Transverse colon (tissue), 4 donors: ENCODE data around the gene FBXL13. TPM values are rescaled to one million over a fixed set of nuclear protein-coding genes. Genes with fewer than 3 reads are reported as not detected.

ENCODE experiments used
- DNase-seq: peaks from one replicate; pipeline ENCODE4 v3.0.0-alpha.2; 2019
- H3K27ac ChIP-seq, 4 donors: fragments of 200-600 bp; sonication (generic); 2 replicates each; pipeline ENCODE4 v1.5.1; 2016 to 2018; ENCODE audit warnings: inconsistent platforms in 4 of 4
- H3K27me3 ChIP-seq: fragments of 200-600 bp; sonication (generic); 2 replicates; pipeline ENCODE4 v1.5.1; 2017; ENCODE audit warnings: inconsistent platforms
- H3K36me3 ChIP-seq, 4 donors: fragments of 200-600 bp; sonication (generic); 2 replicates each; pipeline ENCODE4 v1.5.1; 2017 to 2019; ENCODE audit warnings: inconsistent platforms in 4 of 4
- H3K4me1 ChIP-seq, 4 donors: fragments of 200-600 bp; sonication (generic); 2 replicates each; pipeline ENCODE4 v1.5.1; 2017 to 2020; ENCODE audit warnings: inconsistent platforms in 4 of 4
- H3K4me3 ChIP-seq, 4 donors: fragments of 200-600 bp; sonication (generic); 1 replicate in 1 of 4; 2 replicates in 3 of 4; pipeline versions ENCODE4 v1.5.1 to v1.6.1; 2017 to 2019; ENCODE audit warnings: inconsistent platforms in 4 of 4
- H3K9me3 ChIP-seq, 2 donors: fragments of 200-600 bp; sonication (generic); 2 replicates each; pipeline ENCODE4 v1.5.1; 2017 to 2019; ENCODE audit warnings: inconsistent platforms in 2 of 2
- EP300 ChIP-seq: sonication (generic); formaldehyde crosslinking; IDR thresholded peaks from one replicate; pipeline ENCODE4 v1.6.1; 2017; ENCODE audit warnings: antibody characterized with exemption, low read depth
- POLR2A ChIP-seq: fragments of 450-650 bp; IDR thresholded peaks from one replicate; pipeline ENCODE4 v1.6.1; 2016; ENCODE audit warnings: antibody characterized with exemption, mild to moderate bottlenecking, moderate library complexity
- POLR2AphosphoS5 ChIP-seq, 3 donors: sonication (generic); formaldehyde crosslinking; IDR thresholded peaks; one replicate each; pipeline ENCODE4 v1.6.1; 2016; ENCODE audit warnings: antibody characterized with exemption in 3 of 3
- whole genome bisulfite sequencing, 2 donors: methylation state at CpG; one replicate each; pipeline ENCODE4 v1.1.5; 2018; ENCODE audit warnings: low coverage in 1 of 2; 5-methylcytosine and 5-hydroxymethylcytosine counted together
- in situ Hi-C, 4 donors: fragments of 200-750 bp; cut with MboI; loops; one replicate each; pipeline versions ENCODE4 v1.15.0 to v1.15.1; 2017; ENCODE audit warnings: low sequenced_read_pairs in 3 of 4, low pct_ligation_motif_present in 1 of 4, low pct_unique_long_range_greater_than_20kb in 1 of 4
- intact Hi-C: fragments of 100-400 bp; cut with DNase I; formaldehyde crosslinking; loops from one replicate; pipeline ENCODE4 v1.15.1; 2023; ENCODE audit warnings: low total_unique reads
- total RNA-seq, 4 donors: library from RNA; depleted of rRNA; stranded (reverse); fragments of >200 nt; gene quantifications; one replicate each; pipeline ENCODE4 v1.1.0, GENCODE V29; 2016
- TF ChIP-seq, protein P1 (sequence below), 5 experiments: fragments of 200-600 bp in 3 of 5; fragments of 450-650 bp in 2 of 5; sonication (generic) in 3 of 5; IDR thresholded peaks; 1 replicate in 2 of 5; 2 replicates in 3 of 5; pipeline ENCODE4 v1.5.1; 2016 to 2017; ENCODE audit warnings: antibody characterized with exemption in 5 of 5, inconsistent platforms in 3 of 5, mild to moderate bottlenecking in 2 of 5, moderate library complexity in 1 of 5

Gene FBXL13
- total RNA-seq: 1 to 10 TPM in 2 of 4 donors, under 1 TPM in 1, not detected in 1; 0.96 to 6.8 (median 1.9) TPM

DNA sequence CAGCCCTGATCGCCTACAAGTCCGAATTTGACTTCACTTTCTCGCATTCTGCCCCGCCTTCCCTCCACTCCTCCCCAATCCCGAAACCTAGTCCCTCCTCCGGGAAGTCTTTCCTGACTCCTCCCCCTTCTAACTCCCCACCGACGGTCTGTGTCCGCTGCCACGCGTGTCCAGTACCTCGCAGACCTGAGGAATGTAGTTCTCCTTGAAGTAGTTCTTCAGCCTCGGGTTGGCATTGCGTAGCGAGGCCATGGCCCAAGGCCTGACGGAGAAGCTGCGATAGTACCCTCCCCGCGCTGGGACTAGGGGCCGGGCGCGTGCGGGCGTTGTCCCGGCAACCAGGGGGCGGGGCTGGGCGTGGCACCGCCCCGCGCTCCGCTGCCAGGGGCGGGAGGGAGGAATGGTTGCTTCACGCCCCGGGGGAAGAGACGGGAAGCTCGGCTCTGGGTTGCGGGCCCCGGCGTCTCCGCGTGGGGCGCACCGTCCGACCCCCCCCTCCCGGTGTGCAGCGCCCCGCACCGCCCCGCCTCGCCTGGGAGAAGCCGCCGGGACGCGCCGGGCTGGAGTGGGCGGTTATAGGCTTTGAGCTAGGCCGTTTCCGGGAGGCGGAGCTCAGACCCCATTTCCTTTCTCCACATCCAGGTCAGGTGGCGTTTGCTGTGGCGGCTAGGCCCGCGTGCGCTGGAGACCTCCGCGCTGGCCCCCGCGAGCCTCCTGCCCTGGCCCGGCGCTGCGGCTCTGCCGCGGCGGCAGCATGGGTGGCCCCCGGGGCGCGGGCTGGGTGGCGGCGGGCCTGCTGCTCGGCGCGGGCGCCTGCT, at the start of gene FBXL13, which contains the start of gene ARMC10:
TSS of gene FBXL13 (minus strand) at position 278 of the 818 bp plus-strand sequence.
TSS of gene ARMC10 (plus strand) at position 622 of the 818 bp plus-strand sequence. CDS start at position 755, 133 bp downstream.
- TF ChIP-seq EP300 (no peak), POLR2AphosphoS5 (IDR thresholded peaks at IDR 0.05) (peak; percentile 19 to 70 (median 54)), POLR2A (peak; percentile 53)
- TF ChIP-seq, protein P1, sequence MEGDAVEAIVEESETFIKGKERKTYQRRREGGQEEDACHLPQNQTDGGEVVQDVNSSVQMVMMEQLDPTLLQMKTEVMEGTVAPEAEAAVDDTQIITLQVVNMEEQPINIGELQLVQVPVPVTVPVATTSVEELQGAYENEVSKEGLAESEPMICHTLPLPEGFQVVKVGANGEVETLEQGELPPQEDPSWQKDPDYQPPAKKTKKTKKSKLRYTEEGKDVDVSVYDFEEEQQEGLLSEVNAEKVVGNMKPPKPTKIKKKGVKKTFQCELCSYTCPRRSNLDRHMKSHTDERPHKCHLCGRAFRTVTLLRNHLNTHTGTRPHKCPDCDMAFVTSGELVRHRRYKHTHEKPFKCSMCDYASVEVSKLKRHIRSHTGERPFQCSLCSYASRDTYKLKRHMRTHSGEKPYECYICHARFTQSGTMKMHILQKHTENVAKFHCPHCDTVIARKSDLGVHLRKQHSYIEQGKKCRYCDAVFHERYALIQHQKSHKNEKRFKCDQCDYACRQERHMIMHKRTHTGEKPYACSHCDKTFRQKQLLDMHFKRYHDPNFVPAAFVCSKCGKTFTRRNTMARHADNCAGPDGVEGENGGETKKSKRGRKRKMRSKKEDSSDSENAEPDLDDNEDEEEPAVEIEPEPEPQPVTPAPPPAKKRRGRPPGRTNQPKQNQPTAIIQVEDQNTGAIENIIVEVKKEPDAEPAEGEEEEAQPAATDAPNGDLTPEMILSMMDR (IDR thresholded peaks at IDR 0.05): peak in 4 of 5 experiments; percentile 25 to 53 (median 34)
- Histone ChIP-seq H3K4me3 (peak within 1 kb of the TSS; percentile 67 to 85 (median 74)), H3K4me1 (peaks cover 15 to 24% (median 21%) of the 10 kb centered on the region in 4 donors), H3K9me3 (no peaks in the 10 kb centered on the region), H3K27ac (peak within 1 kb of the TSS; percentile 93 to 95 (median 94)), H3K36me3 (no peaks in the 10 kb centered on the region), H3K27me3 (no peaks in the 10 kb centered on the region)
- intact Hi-C loops (no loop called here), in situ Hi-C loops (loop anchor here in 3 of 4 donors (25.0 kb wide), 2 partner anchors 213 to 312 kb away; partner anchors contain the start of gene PMPCB (in 1 of the 3))
- peak; percentile 92 for DNase-seq
- WGBS, 2 donors: 0% methylated on average over 10 to 53 of the region's 83 CpGs

DNA sequence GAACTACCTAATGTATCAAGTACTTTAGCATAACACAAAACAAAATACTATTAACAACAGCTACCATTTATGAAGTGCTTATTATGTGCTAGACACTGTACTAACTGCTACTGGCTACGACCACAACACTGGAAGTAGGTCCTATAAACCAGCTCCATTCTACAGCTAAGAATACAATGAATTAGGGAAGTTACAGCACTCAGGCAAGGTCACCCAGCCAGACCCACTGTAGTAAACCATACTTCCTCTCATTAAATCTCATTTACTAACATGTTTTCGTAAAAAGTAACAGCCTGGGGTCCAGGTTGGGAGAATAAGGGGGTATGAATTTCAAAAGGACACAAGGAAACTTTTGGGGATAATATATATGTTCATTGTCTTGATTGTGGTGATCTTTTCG, 48.9 kb upstream of the FBXL13 start:
- H3K27ac ChIP-seq: peak overlapping the region in 2 of 4 donors; percentile 39 to 71
- in situ Hi-C loops: no loop called here
- TF ChIP-seq POLR2AphosphoS5 (IDR thresholded peaks at IDR 0.05) (no peak), POLR2A (no peak), EP300 (no peak)
- TF ChIP-seq, protein P1 (IDR thresholded peaks at IDR 0.05): no peak
- intact Hi-C loops: no loop called here
- H3K4me3 ChIP-seq: no peak overlapping the region
- no peak for DNase-seq
- H3K27me3 ChIP-seq: no peaks in the 10 kb centered on the region
- 49 to 51% methylated on average over 2 to 3 of the region's 3 CpGs for WGBS, 2 donors
- H3K4me1 ChIP-seq: peaks cover 0 to 52% (median 22%) of the 10 kb centered on the region in 4 donors
- no peaks in the 10 kb centered on the region for H3K9me3 ChIP-seq
- H3K36me3 ChIP-seq: peaks cover 0 to 19% (median 2%) of the 10 kb centered on the region in 4 donors

DNA sequence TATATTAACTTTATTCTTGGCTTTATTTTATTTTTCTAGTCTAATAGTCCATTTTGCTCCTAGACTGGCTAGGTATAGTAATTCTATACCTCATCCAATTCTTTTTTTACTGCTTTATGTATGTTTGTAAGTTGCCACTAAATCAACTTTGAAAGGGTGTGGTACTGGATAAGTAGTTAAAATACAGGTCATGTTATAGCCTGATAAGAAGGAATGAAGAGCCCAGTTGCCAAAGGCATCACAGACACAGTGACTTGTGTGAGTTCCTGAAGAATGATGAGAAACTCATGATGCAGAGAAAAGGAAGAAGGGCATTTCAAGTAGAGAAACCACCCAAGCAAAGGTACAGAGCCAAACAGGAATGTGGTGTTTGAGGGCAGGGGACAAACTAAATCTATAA, 47.0 kb upstream of the FBXL13 start:
- intact Hi-C loops (no loop called here), in situ Hi-C loops (no loop called here)
- H3K9me3 ChIP-seq: no peaks in the 10 kb centered on the region
- no peak overlapping the region for H3K4me3 ChIP-seq
- no peak for DNase-seq
- peaks cover 0 to 48% (median 21%) of the 10 kb centered on the region in 4 donors for H3K4me1 ChIP-seq
- no peaks in the 10 kb centered on the region for H3K27me3 ChIP-seq
- peak overlapping the region; percentile 57 to 71 (median 62) for H3K27ac ChIP-seq
- peaks cover 0 to 6% (median 2%) of the 10 kb centered on the region in 4 donors for H3K36me3 ChIP-seq
- TF ChIP-seq EP300 (no peak), POLR2A (no peak), POLR2AphosphoS5 (IDR thresholded peaks at IDR 0.05) (no peak)
- TF ChIP-seq, protein P1 (IDR thresholded peaks at IDR 0.05): no peak

DNA sequence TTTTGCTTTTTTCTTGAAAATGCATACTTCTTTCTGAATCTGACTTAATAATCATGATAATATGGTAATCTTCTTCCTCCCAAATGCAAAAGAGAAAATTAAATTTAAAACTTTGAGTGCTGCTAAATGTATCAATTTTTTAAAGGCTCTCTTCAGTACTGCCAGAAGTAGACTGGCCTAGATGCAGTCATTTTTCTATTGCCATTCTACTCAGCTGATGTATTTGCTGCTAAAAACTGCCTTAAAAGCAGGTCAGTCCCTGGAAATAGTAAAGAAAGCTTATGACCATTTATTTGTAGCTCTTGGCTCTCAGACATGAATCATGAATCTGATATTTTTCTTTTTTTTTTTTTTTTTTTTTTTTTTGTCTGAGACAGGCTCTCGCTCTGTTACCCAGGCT, 45.8 kb upstream of the FBXL13 start:
- Histone ChIP-seq H3K27me3 (no peaks in the 10 kb centered on the region), H3K4me1 (peaks cover 0 to 40% (median 15%) of the 10 kb centered on the region in 4 donors), H3K27ac (peak overlapping the region in 1 of 4 donors; percentile 71), H3K36me3 (peaks cover 0 to 7% (median 3%) of the 10 kb centered on the region in 4 donors), H3K9me3 (no peaks in the 10 kb centered on the region), H3K4me3 (no peak overlapping the region)
- TF ChIP-seq, protein P1 (IDR thresholded peaks at IDR 0.05): no peak
- TF ChIP-seq EP300: no peak
- TF ChIP-seq POLR2AphosphoS5 (IDR thresholded peaks at IDR 0.05): no peak
- TF ChIP-seq POLR2A: no peak
- intact Hi-C loops: no loop called here
- 87% methylated on average over 1 of the region's 1 CpG; no CpG with 5 or more reads in 1 of the 2 donors for WGBS, 2 donors
- in situ Hi-C loops: no loop called here
- DNase-seq: no peak
